Putamen (tissue), 1 donor: Measurements from ENCODE around the gene CMTM5.
"Not testable (repeated sequence)": the region's sequence is repeated elsewhere in the genome, so short reads cannot be mapped to it uniquely, and the experiment has no call there.

ENCODE experiments used
- DNase-seq: peaks from one replicate; pipeline ENCODE4 v3.0.0-alpha.2; 2016; ENCODE audit warnings: low spot score

CMTM5 gene

DNA sequence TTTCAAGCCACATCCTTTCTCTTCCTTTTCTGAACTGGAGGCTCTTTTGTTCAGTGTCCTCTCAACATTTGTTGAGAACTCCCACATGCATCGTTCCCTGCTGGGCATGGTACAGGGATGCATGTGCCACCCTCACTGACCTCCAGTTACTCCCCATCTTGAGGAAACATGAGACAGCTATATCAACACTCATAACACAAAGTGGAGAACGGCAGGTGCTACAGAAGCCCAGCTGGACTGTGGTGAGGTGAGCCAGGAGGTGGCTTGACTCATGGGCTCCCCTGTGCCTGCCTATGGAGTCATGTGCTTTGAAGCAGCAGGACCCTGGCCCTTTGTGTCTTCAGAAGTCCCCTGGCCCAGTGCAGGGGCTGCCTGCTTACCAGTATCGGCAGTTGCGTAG, 21.5 kb downstream of the CMTM5 start:
- no peak for DNase-seq

DNA sequence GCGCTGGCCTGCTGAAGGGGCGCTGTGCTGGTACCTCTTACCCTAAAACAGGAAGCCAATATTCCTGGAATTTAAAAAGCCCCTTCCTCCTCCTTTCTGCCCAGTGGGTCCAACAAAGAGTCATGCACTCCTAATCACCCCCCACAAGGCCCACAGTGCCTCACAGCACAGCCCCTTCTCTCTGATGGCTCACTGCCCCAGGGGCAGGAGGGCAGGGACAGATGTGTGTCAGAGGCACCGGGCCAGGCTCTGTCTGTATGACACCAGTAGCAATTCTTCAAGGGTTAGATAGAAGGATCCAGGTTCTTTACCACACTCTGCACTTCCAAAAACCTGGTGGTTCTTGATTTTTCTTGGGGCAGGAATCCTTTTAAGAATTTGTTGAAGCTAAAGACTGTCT, 22.3 kb downstream of the CMTM5 start:
- DNase-seq = no peak

DNA sequence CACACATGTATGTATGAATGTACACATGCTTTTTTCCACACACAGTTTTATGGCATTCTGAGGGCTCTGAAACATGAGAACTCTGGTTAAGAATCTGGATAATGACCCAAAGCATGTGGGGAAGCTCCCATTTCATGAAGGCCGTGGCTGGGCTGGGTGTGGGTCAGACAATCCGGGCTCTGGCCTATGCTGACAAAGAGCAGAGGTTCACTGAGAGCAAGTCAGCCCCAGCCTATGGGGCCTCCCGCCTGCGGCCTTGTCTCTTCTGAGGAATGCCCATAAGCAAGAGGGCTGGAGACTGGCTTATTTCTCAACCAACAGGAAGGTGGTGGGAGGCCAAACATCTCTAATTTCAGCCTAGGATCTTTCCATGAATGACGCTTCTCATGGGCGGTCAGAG, 22.7 kb downstream of the CMTM5 start:
- DNase-seq = no peak

DNA sequence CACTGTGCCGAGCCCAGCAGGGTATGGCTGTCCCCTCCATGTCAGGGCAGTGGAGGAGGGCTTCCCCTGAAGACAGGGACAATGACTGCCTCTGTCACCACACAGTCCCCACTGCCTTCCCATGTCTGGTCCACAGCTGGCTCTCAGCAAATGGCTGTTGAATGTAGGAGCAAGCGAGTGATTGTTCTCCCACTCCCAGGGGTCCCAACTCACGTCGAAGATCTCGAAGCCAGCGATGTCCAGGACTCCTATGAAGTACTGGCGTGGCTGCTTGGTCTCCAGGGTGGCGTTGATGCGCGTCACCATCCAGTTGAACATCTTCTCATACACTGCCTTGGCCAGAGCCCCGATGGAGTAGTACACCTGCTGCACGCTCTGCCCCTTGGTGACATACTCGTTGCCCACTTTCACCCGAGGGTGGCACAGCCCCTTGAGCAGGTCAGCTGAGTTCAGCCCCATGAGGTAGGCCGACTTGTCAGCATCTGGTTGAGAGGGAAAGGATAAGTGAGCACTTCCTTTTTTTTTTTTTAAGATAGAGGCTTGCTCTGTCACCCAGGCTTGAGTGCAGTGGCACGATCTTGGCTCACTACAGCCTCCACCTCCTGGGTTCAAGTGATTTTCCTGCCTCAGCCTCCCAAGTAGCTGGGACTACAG, 23.8 kb downstream of the CMTM5 start:
- not testable (repeated sequence) for DNase-seq

DNA sequence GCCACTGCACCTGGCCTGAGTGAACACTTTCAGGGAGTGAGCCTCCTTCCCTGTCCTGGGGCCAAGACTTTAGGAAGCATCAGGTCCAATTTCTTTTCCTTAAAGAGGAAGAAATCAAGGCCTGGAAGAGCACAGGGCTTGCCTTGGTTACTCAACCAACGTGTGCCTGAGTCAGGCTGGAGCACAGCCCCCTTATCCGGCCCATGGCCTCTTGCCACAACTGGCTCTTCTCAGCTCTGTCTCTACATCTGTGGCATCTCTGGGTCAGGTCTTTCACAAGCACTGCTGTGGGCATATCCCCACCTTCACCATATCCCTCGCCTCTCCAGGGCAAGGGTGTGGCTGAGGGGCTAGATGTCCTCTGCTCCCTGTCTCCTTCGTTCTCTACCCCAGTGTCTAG, 24.4 kb downstream of the CMTM5 start:
- no peak for DNase-seq

DNA sequence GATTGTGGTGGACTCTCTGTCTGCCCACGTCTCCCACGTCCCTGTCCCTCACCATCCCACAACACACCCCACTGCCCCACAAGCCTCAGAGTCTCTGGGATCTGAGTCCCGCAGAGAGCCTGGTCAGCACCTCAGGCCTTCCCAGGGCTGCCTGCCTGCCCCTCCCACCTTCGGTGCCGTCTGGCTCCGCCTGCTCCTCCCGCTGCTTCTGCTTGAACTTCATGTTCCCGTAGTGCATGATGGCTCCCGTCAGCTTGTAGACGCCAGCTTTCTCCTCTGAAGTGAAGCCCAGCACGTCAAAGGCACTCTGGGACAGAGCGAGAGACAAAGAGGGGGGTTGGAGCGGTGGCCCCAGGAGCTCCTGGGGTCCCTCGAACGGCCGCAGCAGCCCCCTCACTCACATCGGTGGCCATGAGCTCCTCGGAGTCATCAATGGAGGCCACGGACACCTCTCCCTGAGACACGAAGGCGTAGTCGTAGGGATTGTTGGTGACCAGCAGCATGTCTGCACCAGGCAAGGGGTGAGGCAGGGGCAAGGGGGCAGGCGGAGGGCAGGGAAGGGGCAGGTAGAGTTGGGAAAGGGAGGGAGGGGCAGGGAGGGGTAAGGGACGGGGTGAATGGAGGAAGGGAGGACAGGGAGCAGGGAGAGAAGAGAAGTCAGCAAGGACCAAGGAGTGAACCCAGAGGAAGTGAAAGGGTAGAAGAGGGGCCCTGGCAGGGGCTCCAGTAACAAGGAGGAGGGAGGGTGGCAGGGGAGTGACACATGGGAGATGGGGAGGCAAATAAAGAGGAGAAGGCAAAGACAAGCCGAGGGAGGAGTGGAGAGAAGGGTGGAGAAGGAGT, 25.7 kb downstream of the CMTM5 start:
- DNase-seq = no peak

DNA sequence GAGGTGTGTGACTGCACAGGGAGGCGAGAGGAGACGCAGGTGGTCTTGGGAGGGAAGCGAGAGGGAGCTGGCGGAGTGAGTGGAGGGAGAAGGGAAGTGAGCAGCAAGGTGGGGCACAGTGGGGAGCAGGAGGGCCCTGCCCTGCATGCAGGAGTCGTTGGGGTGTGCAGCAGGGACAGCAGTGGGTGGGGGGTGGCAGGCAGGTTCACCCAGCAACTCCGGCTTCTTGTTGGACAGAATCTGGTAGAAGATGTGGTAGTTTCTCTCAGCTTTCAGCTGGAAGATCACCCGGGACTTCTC, 26.2 kb downstream of the CMTM5 start:
- DNase-seq = no peak

DNA sequence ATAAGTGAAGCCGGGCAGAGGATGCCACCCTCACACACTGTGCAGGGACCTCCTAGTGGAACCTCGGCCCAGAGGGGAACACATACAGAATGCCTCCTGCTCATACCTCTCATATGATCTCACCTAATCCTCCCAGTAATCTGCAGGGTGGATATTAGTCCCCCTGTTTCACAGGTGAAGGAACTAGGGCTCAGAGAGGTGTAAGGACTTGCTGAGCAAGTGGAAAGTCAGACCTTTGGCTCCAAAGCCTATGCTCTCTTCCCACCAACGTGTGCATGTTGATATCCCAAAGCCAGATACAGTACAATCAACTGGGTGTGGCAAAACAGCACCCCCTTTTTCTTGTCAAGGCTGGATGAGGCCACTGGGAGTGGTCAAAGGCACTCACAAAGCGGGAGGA, 27.1 kb downstream of the CMTM5 start:
- no peak for DNase-seq

DNA sequence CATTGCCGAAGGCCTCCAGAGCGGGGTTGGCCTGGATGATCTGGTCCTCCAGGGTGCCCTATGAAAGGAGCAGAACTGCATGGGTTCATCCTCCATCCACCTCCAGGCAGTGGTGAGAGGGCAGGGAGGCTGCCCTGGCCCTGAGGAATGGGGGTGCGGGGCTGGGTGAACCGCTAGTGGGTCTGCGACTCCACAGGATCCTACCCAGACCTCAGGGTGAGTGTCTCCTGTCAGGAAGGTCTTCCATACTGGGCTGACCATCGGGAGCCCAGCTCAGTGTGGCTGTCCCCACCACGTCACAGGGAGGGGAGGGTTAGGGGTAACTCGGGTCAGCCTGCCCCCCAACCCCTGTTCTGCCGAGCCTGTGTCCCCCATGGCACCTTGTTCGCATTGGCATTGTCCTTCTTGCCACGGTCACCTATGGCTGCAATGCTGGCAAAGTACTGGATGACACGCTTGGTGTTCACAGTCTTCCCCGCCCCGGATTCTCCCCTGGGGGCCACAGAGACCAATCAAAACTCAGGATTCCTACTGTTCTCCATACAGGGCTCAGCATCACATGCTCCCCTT, 27.6 kb downstream of the CMTM5 start:
- DNase-seq = no peak

DNA sequence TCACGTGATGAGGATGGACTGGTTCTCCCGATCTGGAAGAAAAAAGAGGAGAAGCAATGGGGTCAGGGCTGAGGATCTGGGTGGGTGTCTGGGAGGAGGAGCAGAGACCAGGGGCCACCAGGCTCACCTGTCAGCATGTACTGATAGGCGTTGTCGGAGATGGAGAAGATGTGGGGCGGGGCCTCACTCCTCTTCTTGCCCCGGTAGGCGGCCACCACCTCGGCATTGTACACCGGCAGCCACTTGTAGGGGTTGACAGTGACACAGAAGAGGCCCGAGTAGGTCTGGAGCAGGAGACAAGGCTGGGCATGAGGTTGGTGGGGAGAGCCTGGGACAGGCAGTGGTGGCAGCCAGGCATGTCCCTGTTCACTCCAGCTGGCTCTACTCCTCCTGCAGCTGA, 28.2 kb downstream of the CMTM5 start:
- no peak for DNase-seq

DNA sequence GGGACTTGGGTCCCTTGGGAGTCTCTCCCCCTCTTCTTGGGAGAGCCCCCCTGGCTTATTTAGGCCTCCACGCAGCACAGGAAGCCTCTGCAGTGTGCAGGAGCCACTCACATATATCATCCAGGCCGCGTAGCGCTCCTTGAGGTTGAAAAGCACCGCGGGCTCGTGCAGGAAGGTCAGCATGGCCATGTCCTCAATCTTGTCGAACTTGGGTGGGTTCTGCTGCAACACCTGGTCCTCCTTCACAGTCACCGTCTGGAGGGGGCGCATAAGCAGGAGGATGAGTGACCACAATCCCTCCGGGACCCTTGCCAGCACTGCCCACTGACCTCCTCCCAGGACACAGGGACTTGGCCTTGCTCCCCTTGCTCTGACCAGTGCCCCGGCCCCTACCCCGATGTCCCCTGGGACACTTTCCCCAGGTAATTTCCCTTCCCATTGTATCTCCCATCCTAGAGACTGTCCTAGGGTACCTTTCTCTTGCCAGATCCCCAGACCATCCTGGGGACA, 28.7 kb downstream of the CMTM5 start:
- no peak for DNase-seq

DNA sequence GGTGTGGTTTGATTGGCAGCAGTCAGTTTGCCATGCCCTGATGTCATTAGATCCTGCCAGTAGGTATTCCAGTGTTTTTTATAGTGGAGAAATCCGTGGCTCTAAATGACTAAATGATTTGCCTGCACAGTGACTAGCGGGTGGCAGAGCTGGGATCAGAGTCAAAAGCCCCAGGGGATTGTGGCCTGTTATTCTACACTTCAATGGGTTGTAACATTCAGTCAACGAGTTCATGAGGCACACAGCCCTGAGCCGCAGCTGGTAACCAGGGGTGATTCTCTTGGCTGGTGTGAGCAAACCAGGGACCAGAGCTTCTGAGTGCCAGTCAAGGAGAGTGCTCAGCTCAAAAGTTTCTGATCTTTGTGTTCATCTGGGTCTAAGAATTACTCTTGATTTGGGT, 29.4 kb downstream of the CMTM5 start:
- no peak for DNase-seq

DNA sequence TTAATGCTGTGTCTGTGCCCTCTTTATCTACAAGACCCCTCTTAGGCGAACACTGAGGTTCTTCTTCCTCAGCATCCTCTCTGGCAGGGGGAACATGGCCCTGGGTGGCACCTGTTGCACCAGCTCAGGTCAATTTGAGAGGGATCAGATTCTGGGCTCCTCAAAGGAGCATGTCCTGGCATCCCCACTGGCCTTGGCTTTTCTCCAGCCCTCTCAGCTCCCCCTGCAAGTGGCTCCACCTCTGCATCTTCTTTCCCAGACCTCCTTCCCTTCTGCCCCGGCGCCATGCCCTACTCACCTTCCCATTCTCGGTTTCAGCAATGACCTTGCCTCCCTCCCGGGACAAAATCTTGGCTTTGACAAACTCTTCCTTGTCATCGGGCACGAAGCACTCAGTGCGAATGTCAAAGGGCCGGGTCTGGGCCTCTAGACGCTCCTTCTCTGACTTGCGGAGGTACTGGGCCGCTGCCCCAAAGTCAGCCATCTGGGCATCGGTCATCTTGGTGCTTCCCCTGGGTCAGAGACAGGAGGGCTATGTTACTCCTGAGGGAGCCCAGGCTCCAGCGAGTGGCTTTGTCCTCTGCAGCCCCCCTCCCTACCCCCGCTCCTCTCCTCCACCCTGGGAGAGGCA, 30.0 kb downstream of the CMTM5 start:
- no peak for DNase-seq

DNA sequence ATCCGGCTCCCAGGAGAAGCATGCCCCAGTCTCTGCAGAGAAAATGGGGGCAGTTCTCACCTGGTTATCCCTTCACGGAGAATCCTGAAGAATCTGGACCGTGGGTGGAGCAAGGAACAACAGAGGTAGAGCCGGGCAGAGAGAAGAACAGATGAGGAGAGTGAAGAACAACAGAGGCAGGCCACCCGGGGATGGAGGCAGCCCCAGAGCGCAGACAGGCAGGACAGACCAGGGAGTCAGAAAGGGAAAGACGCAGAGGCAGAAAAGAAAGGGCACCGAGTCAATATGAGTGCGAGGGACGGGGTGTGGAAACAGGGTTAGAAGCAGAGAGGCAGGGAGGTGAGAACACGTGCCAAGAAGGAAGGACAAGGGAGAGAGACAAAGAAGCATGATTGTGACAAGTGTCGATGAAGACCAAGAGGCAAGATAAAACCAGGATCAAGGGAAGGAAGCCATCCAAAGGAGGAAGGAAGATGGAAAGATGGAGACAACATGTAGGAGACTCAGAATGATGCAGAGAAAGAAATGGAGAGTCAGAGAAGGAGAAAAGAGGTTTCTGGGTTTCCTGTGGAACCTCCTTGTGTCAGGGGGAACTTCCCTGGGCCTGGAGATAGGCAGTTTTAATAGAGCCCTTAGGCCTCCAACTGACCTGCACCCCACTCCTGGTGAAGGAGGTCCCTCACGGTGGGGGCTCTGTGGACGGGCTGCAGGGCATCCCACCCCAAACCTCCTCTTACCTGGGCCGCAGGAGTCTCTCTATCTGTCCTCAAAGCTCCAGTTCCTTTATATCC, 30.9 kb downstream of the CMTM5 start, which contains the start of gene MYH6:
MYH6 (minus strand) TSS at position 758 of the 791 bp plus-strand sequence. CDS start 1,050 bp downstream, outside the sequence.
- no peak for DNase-seq

DNA sequence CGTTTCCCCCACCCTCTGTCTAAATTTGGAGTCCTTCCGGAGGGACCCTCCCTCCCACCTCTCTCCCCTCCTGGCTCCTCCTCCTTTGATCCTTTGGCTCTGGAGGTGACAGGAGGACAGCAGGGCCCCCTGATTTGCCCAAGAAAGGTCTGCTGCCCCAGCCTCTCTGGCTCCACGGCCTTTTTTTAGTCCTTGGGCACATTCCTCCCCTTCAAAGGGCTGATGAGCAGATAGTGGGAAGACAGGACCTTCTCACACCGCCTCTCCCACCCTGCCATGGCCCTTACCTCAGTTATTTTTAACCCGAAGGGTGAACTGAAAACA, 31.4 kb downstream of the CMTM5 start:
- no peak for DNase-seq

DNA sequence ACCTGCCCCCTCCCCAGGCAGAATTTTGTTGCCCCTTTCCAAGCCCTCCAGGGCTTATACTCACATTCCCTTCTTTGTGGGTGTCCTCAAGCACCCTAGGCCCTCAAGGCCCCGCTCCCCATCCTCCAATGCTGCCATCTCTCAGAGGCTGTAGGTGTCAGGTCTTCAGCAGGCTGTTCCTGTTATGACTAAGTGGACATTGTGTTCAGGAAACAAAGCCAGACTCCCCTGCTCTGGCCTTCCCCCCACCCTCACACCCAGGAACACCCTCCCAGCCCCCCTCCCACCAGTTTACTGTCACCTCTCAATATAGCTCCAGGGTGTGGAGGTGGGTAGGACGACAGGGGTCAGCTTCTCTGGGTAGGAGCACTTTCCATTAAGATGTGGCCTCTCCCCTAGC, 32.6 kb downstream of the CMTM5 start:
- no peak for DNase-seq

DNA sequence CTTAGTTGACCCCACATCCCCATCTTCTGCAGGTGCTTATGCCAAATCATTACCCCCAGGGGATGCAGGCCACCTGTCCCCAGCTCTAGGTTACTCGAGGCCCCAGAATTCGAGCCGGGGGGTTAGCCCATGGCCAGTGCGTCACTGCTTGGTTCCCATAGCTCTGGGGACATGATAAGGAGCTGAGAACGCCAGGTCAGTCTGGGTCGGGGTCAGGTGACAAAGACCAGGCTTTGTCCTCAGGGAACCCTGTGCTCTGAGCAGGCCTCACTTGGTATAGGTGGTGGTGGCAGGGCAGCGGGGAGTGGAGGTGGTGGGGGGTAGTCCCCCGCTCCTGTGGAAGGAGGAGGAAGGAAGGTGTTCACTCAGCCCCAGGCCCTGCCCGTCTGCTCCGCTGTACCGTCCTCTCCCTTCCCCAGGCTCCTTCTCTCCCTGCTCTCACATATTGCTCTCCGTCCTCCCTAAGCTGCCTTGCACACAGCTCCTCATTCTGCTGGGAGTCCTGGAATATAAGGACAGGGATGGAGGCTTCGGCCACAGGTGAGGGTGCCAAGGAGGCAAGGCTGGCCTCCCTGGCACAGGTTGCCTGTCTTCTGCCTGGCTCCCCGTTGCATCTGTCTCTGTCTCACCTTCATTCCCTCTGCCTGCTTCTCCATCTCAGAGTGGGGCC, 33.3 kb downstream of the CMTM5 start:
- DNase-seq = no peak

DNA sequence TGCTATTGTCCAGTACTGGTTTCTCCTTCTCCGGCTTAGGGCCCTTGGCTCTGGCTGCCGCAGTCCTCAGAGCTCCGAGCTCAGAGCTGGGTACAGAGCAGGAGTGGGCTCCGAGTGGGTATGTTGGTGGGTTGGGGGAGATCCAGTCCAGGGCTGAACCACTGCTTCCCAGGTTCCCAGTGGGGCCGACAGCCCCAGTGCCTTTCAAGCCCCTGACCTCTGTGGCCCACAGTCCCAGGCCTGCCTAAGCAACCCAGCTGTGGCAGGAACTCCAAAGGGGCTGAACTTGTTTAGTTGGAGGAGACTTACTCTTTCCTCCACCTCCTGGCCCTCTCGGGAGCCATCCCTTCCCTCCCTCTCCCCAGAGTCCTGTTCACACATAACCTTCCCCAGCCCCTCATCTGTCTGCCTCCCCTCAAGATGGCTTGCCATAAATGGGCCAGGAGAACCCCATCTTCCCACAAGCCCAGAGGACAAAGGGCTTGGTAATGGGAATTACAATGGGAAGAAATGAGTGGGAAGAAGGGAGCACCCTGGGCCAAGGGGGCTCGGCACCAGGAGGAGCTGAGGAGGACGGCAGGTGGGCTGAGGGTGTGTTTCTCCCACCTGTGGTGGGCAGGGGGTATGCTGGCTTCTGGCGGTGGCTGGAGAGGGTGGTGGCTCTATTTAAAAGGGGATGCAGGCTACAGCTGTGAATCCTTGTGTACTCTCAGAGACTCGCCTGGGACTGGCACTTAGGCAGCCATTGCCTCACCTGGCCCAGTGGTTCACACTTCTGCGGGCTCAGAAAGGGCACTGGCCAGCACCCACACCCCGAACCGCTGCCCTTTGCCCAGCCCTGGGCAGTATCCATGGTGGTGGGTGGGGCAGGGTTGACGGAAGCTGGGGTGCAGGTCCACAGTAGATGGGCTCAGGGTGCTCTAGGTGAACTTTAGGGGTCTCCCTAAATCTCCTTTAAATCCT, 35.0 kb downstream of the CMTM5 start:
- no peak for DNase-seq

DNA sequence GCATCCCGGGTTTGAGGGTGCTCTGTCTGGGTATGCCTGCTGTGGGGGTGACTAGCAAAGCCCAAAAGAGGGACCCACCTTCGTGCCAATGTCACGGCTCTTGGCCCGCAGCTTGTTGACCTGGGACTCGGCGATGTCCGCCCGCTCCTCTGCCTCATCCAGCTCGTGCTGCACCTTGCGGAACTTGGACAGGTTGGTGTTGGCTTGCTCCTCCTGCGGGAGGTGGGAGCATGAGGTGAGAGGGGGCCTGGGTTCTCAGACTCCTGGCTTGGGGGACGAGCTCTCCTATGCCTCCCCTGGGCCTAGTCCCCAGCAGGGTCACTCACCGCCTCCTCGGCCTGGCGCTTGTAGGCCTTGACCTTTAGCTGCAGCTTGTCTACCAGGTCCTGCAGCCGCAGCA, 36.8 kb downstream of the CMTM5 start:
- DNase-seq = no peak

DNA sequence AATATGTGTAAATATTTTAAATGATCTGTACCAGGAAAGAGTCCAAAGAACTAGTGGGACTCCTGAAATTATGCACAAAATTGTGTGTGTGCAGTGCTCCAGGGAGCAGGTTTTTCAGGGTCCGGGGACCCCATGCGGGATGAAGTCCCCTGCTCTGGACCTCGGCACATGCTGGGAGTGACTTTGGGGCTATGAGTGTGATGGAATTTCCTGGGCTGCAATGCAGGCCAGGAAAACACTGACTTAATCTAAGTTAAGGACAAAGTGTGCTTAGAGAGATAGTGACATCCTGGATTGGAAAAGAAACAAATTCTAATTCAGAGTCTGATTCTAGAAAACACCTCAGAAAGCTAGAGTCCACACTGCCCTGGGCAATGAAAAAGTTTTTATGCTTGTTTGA, 37.4 kb downstream of the CMTM5 start:
- no peak for DNase-seq
